ENCODE results near the gene NCS1. TPM values are rescaled to one million over a fixed set of nuclear protein-coding genes. Genes with fewer than 3 reads are reported as not detected.

The NCS1 gene
- total RNA-seq, 1 donor from 2014 or later = 37.7 TPM

- Mint-ChIP-seq H3K9me3 (ENCODE audit: unreplicated experiment) (no peaks in the 10 kb centered on the region), H3K36me3 (ENCODE audit: unreplicated experiment) (no peaks in the 10 kb centered on the region), H3K27me3 (ENCODE audit: unreplicated experiment) (peaks cover 7% of the 10 kb centered on the region), H3K27ac (ENCODE audit: unreplicated experiment) (no peak overlapping the region), H3K4me3 (ENCODE audit: unreplicated experiment) (no peak overlapping the region), H3K4me1 (ENCODE audit: unreplicated experiment) (peaks cover 13% of the 10 kb centered on the region)
- TF ChIP-seq CTCF (IDR thresholded peaks at IDR 0.05) = no peak
- no peak for DNase-seq (ENCODE audit: extremely low spot score, unreplicated experiment)
Observed at GRCh38 chr9:130243882-130244170, 71.6 kb downstream of the NCS1 start.

- H3K4me3 Mint-ChIP-seq (ENCODE audit: unreplicated experiment) = no peak overlapping the region
- no peak for DNase-seq (ENCODE audit: extremely low spot score, unreplicated experiment)
- no peaks in the 10 kb centered on the region for H3K9me3 Mint-ChIP-seq (ENCODE audit: unreplicated experiment)
- peaks cover 14% of the 10 kb centered on the region for H3K27me3 Mint-ChIP-seq (ENCODE audit: unreplicated experiment)
- peaks cover 11% of the 10 kb centered on the region for H3K4me1 Mint-ChIP-seq (ENCODE audit: unreplicated experiment)
- H3K36me3 Mint-ChIP-seq (ENCODE audit: unreplicated experiment) = no peaks in the 10 kb centered on the region
- TF ChIP-seq CTCF (IDR thresholded peaks at IDR 0.05) = no peak
- H3K27ac Mint-ChIP-seq (ENCODE audit: unreplicated experiment) = no peak overlapping the region
Observed at GRCh38 chr9:130244548-130245165, 72.5 kb downstream of the NCS1 start.

- no peak overlapping the region for H3K27ac Mint-ChIP-seq (ENCODE audit: unreplicated experiment)
- no peak overlapping the region for H3K4me3 Mint-ChIP-seq (ENCODE audit: unreplicated experiment)
- H3K9me3 Mint-ChIP-seq (ENCODE audit: unreplicated experiment) = peaks cover under 1% of the 10 kb centered on the region
- H3K27me3 Mint-ChIP-seq (ENCODE audit: unreplicated experiment) = peaks cover 22% of the 10 kb centered on the region
- H3K4me1 Mint-ChIP-seq (ENCODE audit: unreplicated experiment) = peaks cover 10% of the 10 kb centered on the region
- DNase-seq (ENCODE audit: extremely low spot score, unreplicated experiment) = no peak
- no peak for TF ChIP-seq CTCF (IDR thresholded peaks at IDR 0.05)
- H3K36me3 Mint-ChIP-seq (ENCODE audit: unreplicated experiment) = peaks cover under 1% of the 10 kb centered on the region
Observed at GRCh38 chr9:130245474-130245873, 73.3 kb downstream of the NCS1 start.

GRCh38 chr9:130246126-130246525 is 73.9 kb downstream of the NCS1 start:
- Mint-ChIP-seq H3K27ac (ENCODE audit: unreplicated experiment) (no peak overlapping the region), H3K4me1 (ENCODE audit: unreplicated experiment) (peaks cover 7% of the 10 kb centered on the region), H3K9me3 (ENCODE audit: unreplicated experiment) (peaks cover 6% of the 10 kb centered on the region), H3K27me3 (ENCODE audit: unreplicated experiment) (peaks cover 29% of the 10 kb centered on the region), H3K36me3 (ENCODE audit: unreplicated experiment) (peaks cover 3% of the 10 kb centered on the region), H3K4me3 (ENCODE audit: unreplicated experiment) (no peak overlapping the region)
- DNase-seq (ENCODE audit: extremely low spot score, unreplicated experiment) = no peak
- no peak for TF ChIP-seq CTCF (IDR thresholded peaks at IDR 0.05)

- H3K36me3 Mint-ChIP-seq (ENCODE audit: unreplicated experiment) = peaks cover 5% of the 10 kb centered on the region
- H3K4me1 Mint-ChIP-seq (ENCODE audit: unreplicated experiment) = no peaks in the 10 kb centered on the region
- H3K27ac Mint-ChIP-seq (ENCODE audit: unreplicated experiment) = no peak overlapping the region
- peaks cover 6% of the 10 kb centered on the region for H3K9me3 Mint-ChIP-seq (ENCODE audit: unreplicated experiment)
- TF ChIP-seq CTCF (IDR thresholded peaks at IDR 0.05) = no peak
- DNase-seq (ENCODE audit: extremely low spot score, unreplicated experiment) = no peak
- peaks cover 52% of the 10 kb centered on the region for H3K27me3 Mint-ChIP-seq (ENCODE audit: unreplicated experiment)
- H3K4me3 Mint-ChIP-seq (ENCODE audit: unreplicated experiment) = no peak overlapping the region
Observed at GRCh38 chr9:130254747-130255630, 82.8 kb downstream of the NCS1 start.
